ENCODE measurements around the gene MAJIN.
A peak's percentile ranks its signal among the peaks of the same experiment; 100 is the strongest.

The MAJIN gene

DNA sequence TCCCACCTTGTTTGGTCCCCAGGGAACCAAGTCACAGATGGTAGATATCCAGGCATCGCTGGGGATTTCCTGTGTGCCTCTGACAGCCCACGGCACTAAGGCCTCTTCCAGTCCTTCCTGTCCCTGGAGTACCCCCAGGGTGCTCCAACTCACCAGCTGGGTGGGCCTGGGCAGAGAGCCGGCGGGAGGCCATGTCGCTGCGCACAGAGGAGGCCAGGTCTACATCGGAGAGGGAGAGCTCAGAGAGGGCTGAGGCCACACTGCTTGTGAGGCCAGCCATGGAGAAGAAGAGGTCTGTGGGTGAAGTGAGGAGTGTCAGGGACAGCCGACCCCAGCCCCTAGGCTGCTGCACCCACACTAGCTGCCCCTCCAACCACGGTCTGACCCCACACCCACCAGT lies 60.2 kb downstream of the MAJIN start:
- no peak for DNase-seq (ENCODE audit: low read depth)

DNA sequence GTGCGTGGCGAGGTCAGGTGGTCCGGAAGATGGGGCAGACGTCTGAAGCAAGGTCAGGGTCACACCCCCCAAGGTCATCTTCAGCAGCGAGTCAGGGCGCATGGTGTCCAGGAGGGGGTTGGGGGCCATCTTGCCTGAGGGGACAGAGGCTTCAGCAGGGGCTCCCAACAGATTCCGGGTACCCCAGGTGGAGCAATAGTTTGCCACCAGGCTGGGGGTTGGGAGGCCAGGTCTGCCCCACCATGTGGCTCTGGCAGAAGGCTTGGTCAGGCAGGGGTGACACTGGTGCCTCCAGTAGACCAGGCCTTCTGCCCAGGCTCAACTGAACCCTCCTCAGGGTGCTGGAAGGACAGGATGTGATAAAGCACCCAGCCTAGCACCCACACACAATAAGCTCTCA lies 60.8 kb downstream of the MAJIN start:
- DNase-seq (ENCODE audit: low read depth) = no peak

DNA sequence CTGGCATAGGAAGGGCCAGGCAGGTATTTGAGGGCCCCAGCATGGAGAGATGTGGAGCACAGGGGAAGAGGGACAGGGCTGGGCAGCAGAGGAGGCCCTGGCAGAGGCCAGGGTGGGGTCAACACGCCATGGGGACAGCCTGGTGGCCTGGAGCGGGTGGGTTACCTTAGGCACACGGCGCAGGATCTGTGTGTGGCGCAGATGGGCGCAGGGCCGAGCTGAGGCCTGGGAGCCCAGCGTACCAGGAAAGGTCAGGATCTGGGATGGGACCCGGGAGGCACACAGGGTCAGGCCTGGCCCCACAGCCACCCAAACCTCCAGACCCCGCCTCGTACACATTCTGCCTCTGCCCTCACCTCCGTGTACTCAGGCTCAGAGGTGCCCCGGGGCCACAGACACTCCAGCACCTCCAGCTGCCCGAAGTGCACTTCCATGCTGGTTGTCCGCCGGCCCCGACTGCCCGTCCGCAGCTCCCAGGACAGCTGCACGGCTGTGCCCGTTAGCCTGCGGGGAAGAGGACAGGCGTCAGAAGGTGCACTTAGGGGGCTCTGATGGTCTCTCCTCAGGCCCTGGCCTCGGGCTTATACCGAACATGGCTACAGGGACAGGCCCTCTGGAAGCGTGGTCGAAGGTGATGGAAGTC lies 61.3 kb downstream of the MAJIN start:
- no peak for DNase-seq (ENCODE audit: low read depth)

DNA sequence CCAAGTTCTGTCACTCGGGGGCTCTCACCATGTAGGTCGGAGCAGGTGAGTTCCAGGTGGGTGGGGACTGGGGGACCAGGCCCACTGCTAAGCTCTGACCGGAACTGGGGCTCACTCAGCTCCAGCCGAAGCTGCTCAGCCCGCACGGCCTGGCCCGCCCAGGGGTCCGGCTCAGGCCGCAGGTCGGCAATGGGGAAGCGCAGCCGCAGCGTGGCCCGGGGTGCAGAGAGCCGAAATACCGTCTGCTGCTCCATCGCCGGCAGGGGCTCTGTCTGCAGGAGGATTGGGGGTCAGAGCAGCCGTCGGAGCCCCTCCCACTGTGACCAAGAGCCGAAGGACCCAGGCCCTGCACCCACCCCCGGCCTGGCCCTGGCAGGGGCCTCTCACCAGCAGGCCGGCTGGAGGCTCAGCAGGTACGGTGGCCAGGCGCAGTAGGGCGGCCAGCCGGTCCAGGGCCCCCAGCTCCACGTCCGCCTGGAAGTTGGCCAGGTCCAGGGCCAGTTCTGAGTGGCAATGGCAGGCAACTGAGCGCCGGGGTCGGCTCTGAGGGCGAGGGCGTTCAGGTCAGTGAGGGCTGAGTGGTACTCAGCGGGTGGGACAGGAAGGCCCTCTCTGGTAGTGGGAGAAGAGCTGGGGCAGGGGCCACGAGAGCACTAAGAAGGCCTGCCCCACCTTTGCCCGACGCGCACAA lies 62.1 kb downstream of the MAJIN start:
- no peak for DNase-seq (ENCODE audit: low read depth)

DNA sequence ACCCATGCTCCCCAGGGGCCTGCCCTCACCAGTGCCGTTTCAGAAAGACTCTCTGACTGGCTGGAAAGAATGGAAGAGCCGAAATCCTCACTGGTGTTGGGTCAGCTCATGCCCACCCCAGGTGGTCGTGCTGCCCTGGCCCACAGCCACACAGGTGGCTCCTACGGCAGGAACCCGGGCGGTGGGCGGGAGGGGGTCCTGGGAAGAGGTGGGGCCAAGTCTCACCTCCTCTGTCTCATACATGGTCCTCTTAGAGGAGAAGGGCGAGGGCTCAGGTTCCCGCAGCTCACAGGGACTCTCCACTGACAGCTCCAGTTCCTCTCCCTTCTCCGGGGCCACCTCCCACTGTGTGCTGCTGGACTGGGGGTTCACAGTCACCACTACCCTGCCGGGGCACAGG lies 63.1 kb downstream of the MAJIN start:
- DNase-seq (ENCODE audit: low read depth) = no peak

DNA sequence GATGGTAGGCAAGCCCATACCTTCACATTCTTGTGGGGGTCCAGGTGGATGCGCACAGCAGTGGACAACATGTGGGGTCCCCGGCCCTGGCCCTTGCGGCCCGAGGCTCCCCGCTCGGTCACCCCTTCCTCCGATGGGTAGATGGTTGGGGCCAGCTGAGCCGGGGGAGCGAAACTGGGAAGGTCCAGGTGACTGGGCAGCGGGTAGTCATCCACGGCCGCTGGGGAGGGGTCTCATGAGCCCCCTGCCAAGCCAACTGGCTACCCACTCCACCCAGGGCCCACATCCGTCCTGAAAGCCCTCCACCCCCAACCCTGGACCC lies 65.6 kb downstream of the MAJIN start:
- no peak for DNase-seq (ENCODE audit: low read depth)

DNA sequence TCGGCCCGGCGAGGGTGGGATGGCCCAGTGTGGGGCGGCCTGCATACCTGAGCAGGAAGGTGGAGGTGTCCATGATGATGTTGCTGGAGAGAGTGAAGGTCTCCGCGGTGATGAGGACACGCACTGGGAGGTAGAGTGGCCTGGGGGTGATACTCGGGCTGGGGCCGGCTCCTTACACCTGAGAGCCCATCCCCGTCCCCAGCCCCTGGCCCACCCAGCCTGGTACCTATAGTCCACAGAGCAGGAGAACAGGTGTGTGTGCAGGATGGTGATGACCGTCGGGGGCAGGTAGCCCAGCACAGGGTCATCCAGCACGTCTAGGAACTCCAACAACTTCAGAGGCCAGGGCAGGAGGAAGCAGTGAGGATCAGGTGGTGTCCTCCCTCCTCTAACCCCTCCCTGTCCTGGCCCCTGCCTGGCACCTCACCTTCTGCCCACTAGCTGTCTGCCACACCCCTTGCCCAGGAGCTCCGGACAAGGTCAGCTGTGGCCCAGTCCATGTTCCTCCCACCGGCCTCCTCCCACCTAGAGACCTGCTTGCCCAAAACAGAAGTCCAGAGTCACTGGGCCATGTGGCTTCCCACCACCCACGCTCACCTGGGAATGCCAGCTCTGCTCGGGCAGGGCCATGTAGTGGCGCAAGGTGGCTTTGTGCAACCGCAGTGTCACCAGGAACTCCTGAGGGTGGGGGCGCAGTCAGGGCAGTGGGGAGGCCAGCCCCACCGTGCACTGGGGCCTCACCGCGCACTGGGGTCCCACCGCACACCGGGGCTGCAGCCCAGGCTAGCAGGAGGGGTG lies 66.2 kb downstream of the MAJIN start:
- no peak for DNase-seq (ENCODE audit: low read depth)

DNA sequence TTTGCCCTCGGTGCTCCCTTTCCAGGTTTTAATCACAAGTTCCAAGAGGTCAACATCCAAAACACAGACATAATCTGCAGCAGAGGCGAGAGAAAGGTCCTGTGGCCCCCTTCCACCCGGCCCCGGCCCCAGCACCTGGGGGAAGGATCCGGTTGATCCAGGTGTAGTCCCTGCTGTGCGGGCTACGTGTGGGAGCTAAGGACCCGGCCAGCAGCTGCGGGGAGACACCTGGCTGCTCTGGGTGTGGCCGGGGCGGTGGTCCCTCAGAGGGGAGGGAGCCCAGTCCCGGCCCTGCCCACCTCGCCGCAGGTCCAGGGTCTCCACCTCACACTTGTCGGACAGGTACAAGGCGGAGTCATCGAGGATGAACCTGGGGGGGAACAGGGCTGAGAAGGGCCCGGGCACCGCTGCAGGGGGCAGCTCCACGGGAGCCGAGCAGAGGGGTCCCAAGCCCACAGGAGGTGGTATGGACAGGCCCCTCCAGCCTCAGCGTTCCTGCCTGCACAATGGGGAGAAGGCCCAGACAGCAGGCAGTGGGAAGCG lies 68.5 kb downstream of the MAJIN start:
- no peak for DNase-seq (ENCODE audit: low read depth)

DNA sequence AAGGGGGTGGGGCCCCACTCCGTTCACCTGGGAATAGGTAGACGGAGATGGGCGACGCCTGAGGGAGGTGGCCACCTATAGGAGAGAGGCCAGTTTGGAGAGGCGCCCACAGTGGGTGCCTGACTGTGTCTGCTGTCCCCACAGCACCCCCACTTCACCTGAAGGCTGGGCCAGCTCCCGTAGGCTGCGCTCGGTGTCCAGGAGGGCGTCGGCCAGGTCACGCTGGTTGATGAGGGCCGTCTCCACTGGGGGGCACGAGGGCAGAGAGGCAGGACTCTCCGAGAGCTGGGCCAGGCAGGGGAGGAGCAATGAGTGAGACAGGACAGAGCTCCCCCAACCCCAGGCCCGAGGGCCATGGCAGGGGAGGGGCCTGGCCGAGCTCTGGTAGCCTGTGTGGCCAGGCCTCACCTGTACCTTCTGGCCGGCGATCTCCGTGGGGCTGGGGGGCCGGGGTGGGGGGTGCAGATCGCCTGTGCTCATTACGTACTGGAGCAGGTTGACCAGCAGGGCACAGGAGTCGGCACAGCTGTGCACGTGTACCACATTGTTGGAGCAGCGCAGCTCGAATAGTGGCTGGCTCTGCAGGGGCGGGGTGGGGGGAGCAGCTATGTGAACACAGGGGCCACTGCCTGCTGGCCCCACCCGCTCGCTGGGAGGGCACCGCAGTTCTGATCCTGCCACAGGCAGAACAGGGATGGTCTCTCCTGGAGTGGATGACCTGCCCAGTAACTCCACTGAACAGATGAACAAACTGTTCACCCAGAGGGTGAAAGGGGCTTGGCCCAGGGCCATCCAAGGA lies 69.6 kb downstream of the MAJIN start:
- DNase-seq (ENCODE audit: low read depth) = no peak

DNA sequence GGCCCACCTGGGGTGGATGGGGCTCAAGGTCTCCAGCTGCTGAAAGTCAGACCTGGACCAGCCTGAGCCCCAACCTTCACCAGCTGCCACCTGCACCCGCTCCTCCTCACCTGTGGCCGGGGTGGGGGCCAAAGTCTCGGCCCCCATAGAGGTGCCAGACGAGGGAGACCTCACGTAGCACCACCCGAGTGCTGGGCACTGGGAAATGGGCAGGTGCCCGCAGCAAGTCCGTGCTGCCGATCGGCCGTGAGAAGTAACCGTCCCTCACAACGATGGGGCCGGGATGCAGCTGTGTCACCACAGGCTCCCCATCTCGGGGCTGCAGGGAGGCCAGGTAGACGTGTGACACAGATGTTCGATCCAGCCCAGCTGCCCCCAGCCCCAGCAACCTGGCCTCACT lies 71.1 kb downstream of the MAJIN start:
- DNase-seq (ENCODE audit: low read depth) = no peak

DNA sequence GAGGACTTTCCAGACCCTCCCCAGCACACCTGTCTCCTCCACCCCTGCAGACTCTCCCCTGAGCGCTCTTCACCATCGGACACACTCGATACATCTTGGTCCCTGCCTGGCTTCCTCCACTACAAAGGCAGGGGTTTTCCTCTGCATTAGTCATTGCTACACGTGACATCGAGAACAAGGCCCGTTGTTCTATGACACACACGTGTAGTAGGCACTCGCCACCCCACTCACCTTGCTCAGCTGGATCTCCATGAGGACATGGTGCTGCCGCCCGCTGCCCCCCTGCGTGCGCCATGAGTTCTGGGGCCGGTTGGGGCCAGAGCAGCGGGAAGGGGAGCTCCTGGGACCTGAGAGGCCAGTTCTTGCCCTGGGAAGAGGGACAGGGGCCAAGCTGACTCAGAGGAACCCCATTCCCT lies 71.6 kb downstream of the MAJIN start:
- no peak for DNase-seq (ENCODE audit: low read depth)

DNA sequence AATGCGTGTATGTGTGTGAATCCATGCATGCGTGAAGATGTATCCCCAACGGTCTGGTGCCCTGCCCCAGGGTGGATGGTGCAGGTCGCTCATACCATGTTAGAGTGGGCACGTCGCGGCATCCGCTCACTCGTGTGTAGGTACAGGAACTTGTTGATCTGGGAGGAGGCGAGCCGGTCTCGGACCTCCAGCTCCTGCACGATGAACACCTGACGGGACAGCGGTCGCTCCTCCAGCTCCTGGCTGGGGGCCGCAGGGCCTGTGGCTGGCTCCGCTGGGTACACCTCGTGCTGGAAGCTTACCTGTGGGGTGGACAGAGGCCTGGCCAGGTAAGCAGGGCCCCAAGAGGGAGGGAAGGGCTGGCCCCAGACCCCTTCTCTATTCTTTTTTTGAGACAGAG lies 73.4 kb downstream of the MAJIN start:
- DNase-seq (ENCODE audit: low read depth) = no peak

DNA sequence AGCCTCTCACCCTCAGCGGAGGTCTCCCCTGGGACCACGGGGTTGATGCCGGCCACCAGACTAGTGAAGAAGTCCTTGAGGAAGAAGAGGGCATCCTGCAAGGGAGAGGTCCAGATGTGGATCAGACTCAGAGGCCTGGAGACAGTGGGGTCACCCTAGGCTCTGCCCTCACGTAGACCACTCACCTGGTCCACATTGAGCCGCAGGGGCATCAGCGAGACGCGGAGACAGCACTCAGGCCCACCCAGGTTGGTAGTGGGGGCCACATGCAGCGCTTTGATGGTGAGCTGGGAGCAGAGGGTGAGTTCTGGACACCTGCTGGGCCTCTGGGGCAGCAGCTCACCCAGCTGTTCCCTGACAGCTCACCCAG lies 73.8 kb downstream of the MAJIN start:
- no peak for DNase-seq (ENCODE audit: low read depth)

DNA sequence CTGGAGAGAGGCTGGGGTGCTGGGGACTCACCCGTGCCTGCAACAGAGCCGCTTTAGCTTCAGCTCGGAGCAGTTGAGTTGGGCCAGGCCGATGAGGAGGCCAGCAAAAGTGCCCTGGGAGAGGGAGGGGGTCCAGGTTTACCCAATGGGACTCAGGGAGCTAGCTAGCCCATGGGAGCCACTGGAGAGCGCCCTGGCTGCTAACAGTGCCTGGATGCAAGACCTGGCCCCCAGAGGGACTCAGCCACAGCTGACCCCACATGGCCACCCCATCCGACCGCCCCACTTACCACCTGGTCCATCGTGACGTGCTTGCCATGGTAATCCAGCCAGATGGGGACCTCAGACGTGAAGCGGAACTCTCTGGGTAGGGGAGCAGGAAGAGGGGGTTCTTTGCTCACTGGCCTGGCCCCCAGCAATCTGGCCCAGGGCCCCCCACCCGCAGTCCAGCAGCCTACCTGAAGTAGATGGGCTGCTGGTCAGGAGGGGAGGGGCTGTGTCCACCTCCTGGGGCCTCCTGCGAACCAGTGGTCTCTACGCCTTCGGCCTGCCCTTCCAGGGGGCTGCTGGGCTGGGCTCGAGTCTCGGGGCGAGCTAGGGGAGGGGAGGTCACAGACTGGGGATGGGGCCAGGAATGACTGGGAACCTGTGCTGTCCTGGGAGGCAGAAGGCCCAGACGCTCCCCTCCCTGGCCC lies 74.4 kb downstream of the MAJIN start:
- DNase-seq (ENCODE audit: low read depth) = no peak

DNA sequence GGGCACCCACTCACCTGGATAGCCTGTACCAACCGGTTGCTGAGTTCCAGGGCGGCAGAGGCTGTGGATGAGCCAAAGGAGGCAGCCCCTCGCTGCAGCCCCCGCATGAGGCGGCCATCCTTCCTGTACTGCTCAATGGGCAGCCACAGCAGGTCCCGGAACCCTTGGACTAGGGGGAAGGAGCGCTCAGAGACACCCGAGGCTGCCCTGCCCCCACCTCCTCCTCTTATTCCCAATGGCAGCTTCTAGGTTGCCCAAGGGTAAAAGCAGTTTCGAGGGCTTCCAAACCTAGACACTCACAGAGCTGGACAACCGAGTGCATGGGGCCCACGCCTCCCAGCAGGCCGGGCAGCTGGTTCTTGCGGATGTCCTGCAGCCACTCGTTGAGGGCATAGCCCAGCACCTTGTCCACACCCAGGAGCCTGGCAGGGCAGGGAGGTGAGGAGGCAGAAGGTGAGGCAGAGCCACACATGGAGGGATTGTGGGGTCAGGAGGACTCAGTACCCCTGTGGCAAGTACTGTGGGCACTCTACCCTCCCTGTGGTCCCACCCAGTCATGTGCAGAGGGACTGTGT lies 75.4 kb downstream of the MAJIN start:
- DNase-seq (ENCODE audit: low read depth) = no peak

DNA sequence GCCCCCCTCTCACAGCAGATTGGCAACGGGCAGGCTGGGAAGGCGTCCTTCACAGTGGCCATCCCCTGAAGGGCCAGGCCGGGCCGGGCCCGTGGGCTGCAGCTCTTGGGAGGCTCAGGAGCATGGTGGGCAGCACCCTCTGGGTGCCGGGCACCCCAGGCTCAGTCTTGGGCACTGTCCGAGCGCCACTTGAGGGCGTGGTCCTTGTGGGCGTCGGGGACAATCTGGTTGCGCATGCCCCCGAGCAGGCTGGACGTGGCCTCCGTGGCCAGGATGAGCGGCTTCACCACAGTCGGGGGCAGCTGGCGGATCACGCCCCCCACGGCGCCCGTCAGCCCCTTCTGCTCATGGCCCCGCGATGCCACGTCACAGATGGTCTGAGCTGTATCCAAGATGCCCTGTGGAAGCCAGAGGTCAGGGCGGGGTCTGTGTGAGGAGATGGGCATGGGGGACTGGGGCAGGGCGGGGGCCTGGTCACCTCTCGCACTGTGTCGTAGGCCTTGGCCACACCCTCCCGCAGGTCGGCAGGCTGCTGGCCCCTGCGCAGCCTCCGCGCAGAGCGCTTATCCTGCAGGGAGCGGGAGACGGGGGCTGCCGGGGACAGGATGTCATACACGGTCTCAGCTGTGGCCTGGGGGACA lies 77.0 kb downstream of the MAJIN start:
- DNase-seq (ENCODE audit: low read depth) = no peak

DNA sequence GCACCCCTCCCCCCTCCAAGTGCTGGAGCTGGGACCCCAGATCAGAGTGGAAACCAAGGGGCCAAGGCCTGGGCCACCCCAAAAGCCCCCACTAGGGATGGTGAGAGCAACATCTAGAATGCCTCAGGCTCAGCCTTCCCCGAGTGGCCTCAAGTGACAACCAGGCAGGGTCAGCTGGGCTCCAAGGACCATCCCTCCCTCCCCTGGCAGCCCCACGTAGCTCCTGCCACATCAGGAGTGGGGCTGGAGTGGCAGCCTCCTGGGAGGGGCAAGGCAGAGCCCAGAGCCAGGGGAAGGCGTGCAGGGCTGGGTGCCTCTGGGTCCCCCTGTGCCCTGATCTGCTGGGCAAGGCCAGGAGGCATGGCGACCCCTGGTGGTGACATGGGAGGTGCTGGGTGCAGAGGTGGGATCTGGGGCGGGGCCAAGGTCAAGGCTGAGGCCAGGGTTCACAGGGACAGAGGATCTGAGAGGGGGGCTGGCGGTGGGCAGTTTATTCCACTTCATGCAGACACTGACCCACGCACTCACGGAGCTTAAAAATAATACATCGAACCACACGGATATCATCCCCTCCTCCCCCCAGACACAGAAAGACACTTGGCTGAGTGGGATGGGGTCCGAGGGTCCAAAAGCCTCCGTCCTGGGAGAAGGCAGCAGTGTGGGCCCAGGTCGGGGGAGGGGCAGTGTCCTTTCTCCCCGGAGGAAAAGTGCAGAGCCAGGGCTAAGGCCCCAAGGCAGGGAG lies 77.7 kb downstream of the MAJIN start:
- peak; percentile 94 for DNase-seq (ENCODE audit: low read depth)

DNA sequence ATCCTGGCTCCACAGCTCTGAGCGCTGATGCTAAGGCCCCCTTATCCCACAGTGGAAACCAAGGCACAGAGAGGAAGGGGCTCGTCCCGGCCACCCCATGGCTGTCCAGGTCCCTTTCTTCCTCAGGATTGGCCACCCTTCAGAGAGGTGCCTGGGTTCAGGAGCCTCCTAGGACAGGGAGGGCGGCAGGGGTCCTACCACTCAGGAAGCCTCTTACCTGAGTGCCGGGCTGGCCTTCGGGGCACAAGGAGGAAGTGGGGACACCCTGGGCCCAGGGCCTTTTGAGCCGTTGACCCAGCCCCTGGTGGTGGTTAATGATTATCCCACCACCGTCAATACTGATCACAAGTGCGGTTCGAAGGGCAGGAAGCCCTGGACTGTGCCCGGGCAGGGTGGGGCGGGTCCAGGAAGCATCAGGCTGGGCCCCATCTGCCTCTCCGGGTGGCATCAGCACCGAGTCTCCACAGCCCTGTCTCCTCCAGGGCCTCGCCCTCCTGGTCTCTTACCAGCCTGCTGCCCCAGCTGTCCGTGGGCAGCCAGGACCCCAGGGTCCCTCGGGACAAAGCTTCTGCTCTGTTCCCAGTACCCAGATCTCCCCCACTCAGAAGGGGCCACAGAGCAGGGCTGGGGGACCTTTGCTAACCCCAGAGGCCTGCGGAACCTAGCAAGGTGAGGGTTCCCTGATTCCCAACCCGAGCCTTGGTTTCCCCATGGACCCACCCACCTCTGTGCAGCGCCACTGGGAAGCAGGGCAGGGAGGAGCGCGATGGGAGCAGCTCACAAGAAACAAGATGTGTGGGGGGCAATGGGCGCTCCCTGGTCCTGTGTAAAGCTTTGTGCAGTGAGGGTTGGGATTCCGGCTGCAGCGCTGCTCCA lies 78.5 kb downstream of the MAJIN start:
- DNase-seq (ENCODE audit: low read depth) = no peak

DNA sequence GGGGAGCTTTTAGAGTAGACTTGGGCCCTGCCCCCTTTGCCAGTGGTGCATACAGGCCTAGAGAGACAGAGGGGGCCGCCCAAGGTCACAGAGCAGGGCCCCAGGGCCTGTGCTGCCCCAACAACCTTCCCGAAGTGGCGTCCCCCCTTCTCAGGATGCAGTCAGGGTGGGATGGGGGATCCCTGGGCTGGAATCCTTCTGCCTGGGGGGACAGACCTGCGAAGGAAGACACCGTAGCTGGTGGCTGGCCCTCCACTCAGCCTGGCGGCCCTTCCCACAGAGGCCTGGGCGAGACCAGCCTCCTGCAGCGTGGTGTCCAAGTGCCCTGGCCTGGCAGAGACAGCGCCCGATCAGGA lies 79.1 kb downstream of the MAJIN start:
- DNase-seq (ENCODE audit: low read depth) = no peak
